ENCODE data around the gene KRT77.

Gene KRT77

GRCh38 chr12:52691076-52691840 lies 12.1 kb downstream of the KRT77 start:
- no peak for DNase-seq

GRCh38 chr12:52690351-52691075 lies 12.8 kb downstream of the KRT77 start:
- no peak for DNase-seq

- DNase-seq, result no peak
Measured at GRCh38 chr12:52689936-52690335, 13.4 kb downstream of the KRT77 start.

GRCh38 chr12:52689239-52689638 lies 14.1 kb downstream of the KRT77 start:
- no peak for DNase-seq

GRCh38 chr12:52688481-52688880 lies 14.8 kb downstream of the KRT77 start:
- no peak for DNase-seq

GRCh38 chr12:52687497-52688385 lies 15.6 kb downstream of the KRT77 start:
- no peak for DNase-seq

GRCh38 chr12:52686756-52687487 lies 16.4 kb downstream of the KRT77 start:
- DNase-seq, result no peak

- DNase-seq, result no peak
Measured at GRCh38 chr12:52686063-52686462, 17.3 kb downstream of the KRT77 start.

GRCh38 chr12:52685406-52685890 lies 17.9 kb downstream of the KRT77 start:
- DNase-seq, result no peak

GRCh38 chr12:52684431-52684830 lies 18.9 kb downstream of the KRT77 start:
- no peak for DNase-seq

GRCh38 chr12:52683575-52684300 lies 19.6 kb downstream of the KRT77 start:
- no peak for DNase-seq

GRCh38 chr12:52682938-52683574 lies 20.3 kb downstream of the KRT77 start:
- DNase-seq, result no peak

GRCh38 chr12:52682381-52682660 lies 21.0 kb downstream of the KRT77 start:
- DNase-seq, result no peak

GRCh38 chr12:52681526-52682380 lies 21.6 kb downstream of the KRT77 start:
- no peak for DNase-seq

GRCh38 chr12:52680363-52680762 lies 23.0 kb downstream of the KRT77 start, which contains the start of gene KRT1:
KRT1 (minus strand) TSS chr12:52680407; CDS start chr12:52680348, 59 bp downstream.
- DNase-seq, result no peak

GRCh38 chr12:52679875-52680274 lies 23.4 kb downstream of the KRT77 start:
- DNase-seq, result no peak

- no peak for DNase-seq
Measured at GRCh38 chr12:52677671-52678070, 25.7 kb downstream of the KRT77 start.

GRCh38 chr12:52677126-52677525 lies 26.2 kb downstream of the KRT77 start:
- no peak for DNase-seq

GRCh38 chr12:52676163-52676562 lies 27.2 kb downstream of the KRT77 start:
- no peak for DNase-seq

- DNase-seq, result no peak
Measured at GRCh38 chr12:52675301-52675701, 28.0 kb downstream of the KRT77 start.

GRCh38 chr12:52674433-52674775 lies 28.9 kb downstream of the KRT77 start:
- DNase-seq, result no peak

Data from OCI-M1 (cell line).